Measurements from ENCODE around the gene AMY2A. TPM values are rescaled to one million over a fixed set of nuclear protein-coding genes. Genes with fewer than 3 reads are reported as not detected.
"Not testable (repeated sequence)": the region's sequence is repeated elsewhere in the genome, so short reads cannot be mapped to it uniquely, and the experiment has no call there.

The AMY2A gene
- total and polyA plus RNA-seq, 2 of the 8 experiments (the other 6 are each of a cell fraction or from before 2014, with no cell fraction given) = not detected

DNA sequence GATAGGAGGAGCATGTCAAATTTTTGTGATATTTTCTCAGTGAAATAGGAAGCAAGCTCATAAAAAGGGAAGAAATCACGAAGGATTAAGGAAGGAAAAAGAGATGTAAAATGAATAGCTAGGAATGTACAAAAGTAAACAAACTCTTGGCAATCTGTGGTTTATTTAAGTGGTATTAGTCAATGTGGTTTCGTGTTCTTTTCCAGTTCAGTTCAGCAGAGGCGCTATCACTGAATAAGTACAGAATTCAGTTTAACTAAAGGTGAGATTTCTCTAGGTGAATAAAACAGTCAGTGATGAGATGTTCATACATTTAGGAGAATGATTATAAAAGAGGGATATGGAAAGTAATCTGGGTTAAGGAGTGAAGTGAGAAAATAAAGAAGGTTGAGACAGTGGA, 26.7 kb downstream of the AMY2A start:
- H3K4ac ChIP-seq (replicated peaks; ENCODE audit: insufficient read length, low read depth, low read length); POLR2A ChIA-PET (ENCODE audit: partially characterized antibody); H3K9ac ChIP-seq (replicated peaks in 1 of 4; ENCODE audit: extremely low read depth in 1 of 4, low read depth in 3 of 4, low read length in 3 of 4); CTCF ChIA-PET (ENCODE audit: partially characterized antibody); H3K23me2 ChIP-seq (ENCODE audit: low read depth, low read length); H4K20me1 ChIP-seq (replicated peaks in 1 of 2; ENCODE audit: control insufficient read depth in 1 of 2, insufficient read depth in 2 of 2, low read length in 2 of 2); H3K14ac ChIP-seq (ENCODE audit: insufficient read length); H3K4me3 ChIP-seq (ENCODE audit: extremely low read depth in 1 of 4, insufficient read depth in 2 of 4, low read depth in 3 of 4, low read length in 4 of 4); DNase-seq (ENCODE audit: low read depth in 1 of 2, low spot score in 2 of 2); H3K4me2 ChIP-seq (ENCODE audit: insufficient read depth in 1 of 2, low read depth in 2 of 2, low read length in 2 of 2); H3K27ac ChIP-seq (ENCODE audit: low read depth, low read length); H3K27me3 ChIP-seq (replicated peaks in 1 of 4; ENCODE audit: control insufficient read depth in 3 of 4, extremely low read depth in 1 of 4, insufficient read depth in 3 of 4, low read length in 3 of 4); H2AK5ac ChIP-seq (ENCODE audit: low read depth, low read length); H4K91ac ChIP-seq (replicated peaks; ENCODE audit: insufficient read length, low read length); H3K23ac ChIP-seq (ENCODE audit: insufficient read length); H3K4me1 ChIP-seq (replicated peaks in 1 of 4; ENCODE audit: control insufficient read depth in 3 of 4, insufficient read depth in 4 of 4, low read length in 3 of 4); H2BK12ac ChIP-seq (ENCODE audit: low read depth, low read length); H3K79me2 ChIP-seq (ENCODE audit: control insufficient read depth in 1 of 2, insufficient read depth in 2 of 2, low read length in 2 of 2); H3K79me1 ChIP-seq (ENCODE audit: low read depth, low read length); H2BK20ac ChIP-seq (ENCODE audit: low read length); H2BK15ac ChIP-seq (ENCODE audit: low read length); H3K18ac ChIP-seq (ENCODE audit: extremely low read depth, low read length); H2BK120ac ChIP-seq (replicated peaks; ENCODE audit: low read depth, low read length); H2AFZ ChIP-seq (ENCODE audit: low read length); H3K56ac ChIP-seq (replicated peaks; ENCODE audit: insufficient read length, low read depth, low read length); H4K5ac ChIP-seq (ENCODE audit: insufficient read length, low read depth, low read length); FAIRE-seq; H3K9me3 ChIP-seq (ENCODE audit: insufficient read depth in 2 of 2, low read depth in 1 of 2, low read length in 1 of 2); H4K8ac ChIP-seq (ENCODE audit: extremely low read depth, insufficient read depth, low read length); H2BK5ac ChIP-seq (ENCODE audit: low read depth, low read length); H3K36me3 ChIP-seq (ENCODE audit: control insufficient read depth in 2 of 4, insufficient read depth in 4 of 4, low read length in 3 of 4): not testable (repeated sequence)
- no CpG with 5 or more reads among the region's 3 CpGs for WGBS, 2 experiments (ENCODE audit: extremely low coverage in 1 of 2, insufficient coverage in 1 of 2, insufficient read length in 1 of 2, insufficient replicate concordance in 2 of 2, low coverage in 1 of 2, low lambda C conversion rate in 2 of 2, missing lambda C conversion rate in 1 of 2)

DNA sequence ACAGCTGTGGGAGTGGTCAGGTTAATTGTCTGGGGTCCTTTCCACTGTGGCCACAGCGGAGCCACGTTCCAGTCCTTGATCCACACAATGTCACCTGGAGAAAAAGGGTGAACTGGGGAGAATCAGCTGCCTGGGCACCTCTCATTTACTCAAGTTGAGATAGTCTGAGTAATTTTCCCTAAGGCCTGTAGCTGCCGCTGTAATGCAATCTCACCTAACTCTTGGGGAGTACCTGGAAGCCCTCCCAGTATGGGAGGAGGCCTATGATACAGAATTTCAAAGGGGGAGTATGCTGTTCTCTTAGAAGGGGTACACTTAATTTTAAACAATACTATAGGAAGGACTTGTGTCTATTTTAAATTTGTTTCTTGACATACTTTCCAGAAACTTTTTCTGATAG, 33.1 kb downstream of the AMY2A start:
- H4K5ac ChIP-seq (ENCODE audit: insufficient read length, low read depth, low read length); H3K4ac ChIP-seq (replicated peaks; ENCODE audit: insufficient read length, low read depth, low read length); H3K9ac ChIP-seq (replicated peaks in 1 of 4; ENCODE audit: extremely low read depth in 1 of 4, low read depth in 3 of 4, low read length in 3 of 4); H3K56ac ChIP-seq (replicated peaks; ENCODE audit: insufficient read length, low read depth, low read length); H2BK12ac ChIP-seq (ENCODE audit: low read depth, low read length); H2AK5ac ChIP-seq (ENCODE audit: low read depth, low read length); DNase-seq (ENCODE audit: low read depth in 1 of 2, low spot score in 2 of 2); H3K4me3 ChIP-seq (ENCODE audit: extremely low read depth in 1 of 4, insufficient read depth in 2 of 4, low read depth in 3 of 4, low read length in 4 of 4); H3K79me2 ChIP-seq (ENCODE audit: control insufficient read depth in 1 of 2, insufficient read depth in 2 of 2, low read length in 2 of 2); CTCF ChIA-PET (ENCODE audit: partially characterized antibody); H3K36me3 ChIP-seq (ENCODE audit: control insufficient read depth in 2 of 4, insufficient read depth in 4 of 4, low read length in 3 of 4); POLR2A ChIA-PET (ENCODE audit: partially characterized antibody); H3K27ac ChIP-seq (ENCODE audit: low read depth, low read length); FAIRE-seq; H3K27me3 ChIP-seq (replicated peaks in 1 of 4; ENCODE audit: control insufficient read depth in 3 of 4, extremely low read depth in 1 of 4, insufficient read depth in 3 of 4, low read length in 3 of 4); H4K20me1 ChIP-seq (replicated peaks in 1 of 2; ENCODE audit: control insufficient read depth in 1 of 2, insufficient read depth in 2 of 2, low read length in 2 of 2); H2BK120ac ChIP-seq (replicated peaks; ENCODE audit: low read depth, low read length); H4K8ac ChIP-seq (ENCODE audit: extremely low read depth, insufficient read depth, low read length); H2AFZ ChIP-seq (ENCODE audit: low read length); H2BK15ac ChIP-seq (ENCODE audit: low read length); H3K18ac ChIP-seq (ENCODE audit: extremely low read depth, low read length); H3K9me3 ChIP-seq (ENCODE audit: insufficient read depth in 2 of 2, low read depth in 1 of 2, low read length in 1 of 2); H4K91ac ChIP-seq (replicated peaks; ENCODE audit: insufficient read length, low read length); H2BK5ac ChIP-seq (ENCODE audit: low read depth, low read length); H3K23me2 ChIP-seq (ENCODE audit: low read depth, low read length); H2BK20ac ChIP-seq (ENCODE audit: low read length); H3K4me1 ChIP-seq (replicated peaks in 1 of 4; ENCODE audit: control insufficient read depth in 3 of 4, insufficient read depth in 4 of 4, low read length in 3 of 4); H3K4me2 ChIP-seq (ENCODE audit: insufficient read depth in 1 of 2, low read depth in 2 of 2, low read length in 2 of 2); H3K23ac ChIP-seq (ENCODE audit: insufficient read length); H3K14ac ChIP-seq (ENCODE audit: insufficient read length); H3K79me1 ChIP-seq (ENCODE audit: low read depth, low read length): not testable (repeated sequence)
- WGBS, 2 experiments (ENCODE audit: extremely low coverage in 1 of 2, insufficient coverage in 1 of 2, insufficient read length in 1 of 2, insufficient replicate concordance in 2 of 2, low coverage in 1 of 2, low lambda C conversion rate in 2 of 2, missing lambda C conversion rate in 1 of 2) = no CpG with 5 or more reads among the region's 3 CpGs

Data from H1 (cell line).